ENCODE results near the gene CTNNBL1.

The CTNNBL1 gene

GRCh38 chr20:37875460-37876175 lies 181.8 kb downstream of the CTNNBL1 start:
- no peak for DNase-seq (ENCODE audit: low read depth in 2 of 3, low spot score in 1 of 3)

GRCh38 chr20:37876863-37877262 lies 183.0 kb downstream of the CTNNBL1 start:
- no peak for DNase-seq (ENCODE audit: low read depth in 2 of 3, low spot score in 1 of 3)

GRCh38 chr20:37877832-37878772 lies 184.3 kb downstream of the CTNNBL1 start:
- no peak for DNase-seq (ENCODE audit: low read depth in 2 of 3, low spot score in 1 of 3)

GRCh38 chr20:37878835-37879599 lies 185.2 kb downstream of the CTNNBL1 start:
- DNase-seq (ENCODE audit: low read depth in 2 of 3, low spot score in 1 of 3): no peak

GRCh38 chr20:37879843-37880242 lies 186.0 kb downstream of the CTNNBL1 start:
- no peak for DNase-seq (ENCODE audit: low read depth in 2 of 3, low spot score in 1 of 3)

- DNase-seq (ENCODE audit: low read depth in 2 of 3, low spot score in 1 of 3): no peak
These were observed 187.1 kb downstream of the CTNNBL1 start for GRCh38 chr20:37880726-37881591.

GRCh38 chr20:37881601-37882343 lies 187.9 kb downstream of the CTNNBL1 start:
- no peak for DNase-seq (ENCODE audit: low read depth in 2 of 3, low spot score in 1 of 3)

- no peak for DNase-seq (ENCODE audit: low read depth in 2 of 3, low spot score in 1 of 3)
These were observed 189.3 kb downstream of the CTNNBL1 start for GRCh38 chr20:37882961-37883712.

- no peak for DNase-seq (ENCODE audit: low read depth in 2 of 3, low spot score in 1 of 3)
These were observed 191.2 kb downstream of the CTNNBL1 start for GRCh38 chr20:37885042-37885441.

- no peak for DNase-seq (ENCODE audit: low read depth in 2 of 3, low spot score in 1 of 3)
These were observed 192.0 kb downstream of the CTNNBL1 start for GRCh38 chr20:37885593-37886503.

GRCh38 chr20:37886851-37887297 lies 193.0 kb downstream of the CTNNBL1 start:
- DNase-seq (ENCODE audit: low read depth in 2 of 3, low spot score in 1 of 3): no peak

- no peak for DNase-seq (ENCODE audit: low read depth in 2 of 3, low spot score in 1 of 3)
These were observed 194.8 kb downstream of the CTNNBL1 start for GRCh38 chr20:37888641-37889040.

- DNase-seq (ENCODE audit: low read depth in 2 of 3, low spot score in 1 of 3): no peak
These were observed 196.3 kb downstream of the CTNNBL1 start for GRCh38 chr20:37890108-37890507.

- DNase-seq (ENCODE audit: low read depth in 2 of 3, low spot score in 1 of 3): no peak
These were observed 196.8 kb downstream of the CTNNBL1 start for GRCh38 chr20:37890643-37891042.

- no peak for DNase-seq (ENCODE audit: low read depth in 2 of 3, low spot score in 1 of 3)
These were observed 198.2 kb downstream of the CTNNBL1 start for GRCh38 chr20:37892001-37892400.

GRCh38 chr20:37893566-37894241 lies 199.9 kb downstream of the CTNNBL1 start:
- no peak for DNase-seq (ENCODE audit: low read depth in 2 of 3, low spot score in 1 of 3)

- no peak for DNase-seq (ENCODE audit: low read depth in 2 of 3, low spot score in 1 of 3)
These were observed 200.6 kb downstream of the CTNNBL1 start for GRCh38 chr20:37894454-37894853.

Data from stimulated activated CD4-positive, alpha-beta T cell treated with anti-CD3 and anti-CD28 coated beads, Interleukin-12 subunit alpha, Interleukin-12 subunit beta, amount 100 ng/mL, for 48 hours (primary cell).